ENCODE results near the gene RREB1.

GRCh38 chr6:7183707-7184106, 75.9 kb downstream of the RREB1 start:
- TF ChIP-seq CTCF (optimal IDR thresholded peaks at IDR 0.05 in 1 of 3, IDR thresholded peaks at IDR 0.05 in 1 of 3, conservative IDR thresholded peaks at IDR 0.05 in 1 of 3; ENCODE audit: extremely low read depth in 1 of 3, insufficient read depth in 2 of 3, low read length in 3 of 3): no peak
- no peak for TF ChIP-seq EZH2 (IDR thresholded peaks at IDR 0.05; ENCODE audit: low read length)

All from keratinocyte (primary cell).